ENCODE measurements around the gene SQOR.

SQOR gene

DNA sequence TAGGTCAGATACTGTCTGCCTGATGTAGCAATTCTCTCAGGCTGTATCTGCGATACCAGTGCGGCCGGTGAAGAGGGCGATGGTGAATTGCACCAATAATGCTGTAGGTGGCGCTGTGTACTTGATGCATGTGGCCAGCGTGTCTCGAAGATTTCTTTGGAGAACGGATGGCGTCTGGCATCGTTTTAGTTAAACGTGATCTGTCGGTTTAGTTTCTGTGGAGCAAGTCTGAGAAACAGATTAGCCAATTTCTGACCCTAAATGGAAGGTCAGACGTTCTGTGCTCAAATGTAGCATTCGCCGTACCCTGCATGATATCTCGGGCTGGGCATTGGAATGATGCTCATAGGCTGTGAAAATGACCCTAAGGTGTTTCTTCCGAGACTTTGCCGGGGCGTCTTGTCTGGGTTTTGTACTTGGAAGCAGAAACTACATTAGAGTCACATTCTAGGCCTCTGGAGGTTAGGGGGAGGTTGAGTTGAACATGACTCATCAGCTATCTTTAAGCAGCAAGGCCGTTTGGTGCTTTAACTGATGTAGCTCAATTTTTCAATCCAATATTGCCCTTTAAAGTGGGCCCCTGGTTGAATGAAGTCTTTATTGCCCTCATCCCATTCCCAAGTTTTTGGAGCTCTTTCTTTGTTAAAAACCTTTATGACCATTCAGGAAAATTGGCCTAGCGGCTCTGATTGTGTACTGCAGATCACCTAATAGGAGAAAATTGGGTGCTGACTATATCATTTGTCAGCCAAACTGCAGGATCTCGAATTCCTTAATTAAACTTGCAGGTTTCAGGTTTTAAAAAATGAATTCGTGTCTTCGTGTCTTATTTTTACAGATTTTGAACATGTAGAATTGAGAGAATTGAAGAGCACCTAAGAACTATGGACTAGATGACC lies 80.0 kb downstream of the SQOR start:
- DNase-seq: peak; percentile 32

DNA sequence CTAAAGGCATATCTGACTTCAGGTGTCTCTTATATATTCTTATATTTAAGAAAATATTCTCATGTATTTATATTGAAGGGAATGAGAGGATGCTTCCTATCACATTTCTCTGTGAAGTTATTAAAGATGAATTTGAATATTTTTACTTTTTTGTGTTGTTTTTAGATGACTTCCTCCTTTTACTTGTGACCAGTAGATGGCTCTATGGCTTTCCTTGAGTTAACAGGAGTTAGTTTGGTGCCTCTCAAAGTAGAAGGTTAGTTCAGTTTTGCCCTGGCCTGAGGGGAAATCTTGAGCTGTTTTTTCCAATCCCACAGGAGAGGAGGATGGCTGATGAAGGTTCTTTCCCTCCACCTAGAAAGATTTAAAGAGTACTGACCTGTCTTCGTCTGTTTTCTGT lies 80.7 kb downstream of the SQOR start:
- no peak for DNase-seq

DNA sequence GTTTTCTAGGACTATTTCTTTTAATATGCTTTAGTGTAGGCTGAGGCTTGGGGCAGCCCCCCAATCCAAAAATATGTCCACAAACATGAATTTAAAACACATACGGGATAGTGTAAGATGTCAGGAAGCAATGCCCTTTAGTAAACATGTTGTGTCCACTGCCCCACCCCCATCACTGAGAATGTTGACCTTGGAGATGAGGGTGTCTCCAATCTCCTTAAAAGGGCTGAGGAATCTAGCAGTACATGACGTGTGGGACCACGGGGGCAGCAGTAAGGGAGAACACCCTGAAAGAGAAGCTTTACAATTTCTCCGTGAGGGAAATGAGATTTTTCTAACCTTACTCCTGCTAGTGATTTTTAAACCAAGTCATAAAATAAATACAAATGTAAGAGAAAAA lies 84.7 kb downstream of the SQOR start:
- no peak for DNase-seq

DNA sequence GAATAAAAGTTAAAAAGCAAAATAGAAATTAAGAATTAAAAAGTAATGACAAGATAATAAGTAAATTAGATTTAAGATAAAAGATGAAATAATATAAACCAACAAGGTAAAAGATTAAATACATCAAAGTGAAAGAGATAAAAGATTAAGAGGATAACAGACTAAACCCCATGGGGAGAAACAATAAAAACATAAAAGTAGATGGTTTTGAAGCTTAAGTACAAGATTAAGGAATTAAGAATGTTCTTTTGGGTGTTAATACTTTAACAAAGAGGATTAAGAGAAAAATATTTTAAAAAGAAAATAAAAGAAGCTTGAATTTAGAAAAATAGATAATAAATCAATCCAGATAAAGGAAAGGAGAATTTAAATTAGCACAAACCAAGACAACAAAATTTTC lies 85.4 kb downstream of the SQOR start:
- no peak for DNase-seq

DNA sequence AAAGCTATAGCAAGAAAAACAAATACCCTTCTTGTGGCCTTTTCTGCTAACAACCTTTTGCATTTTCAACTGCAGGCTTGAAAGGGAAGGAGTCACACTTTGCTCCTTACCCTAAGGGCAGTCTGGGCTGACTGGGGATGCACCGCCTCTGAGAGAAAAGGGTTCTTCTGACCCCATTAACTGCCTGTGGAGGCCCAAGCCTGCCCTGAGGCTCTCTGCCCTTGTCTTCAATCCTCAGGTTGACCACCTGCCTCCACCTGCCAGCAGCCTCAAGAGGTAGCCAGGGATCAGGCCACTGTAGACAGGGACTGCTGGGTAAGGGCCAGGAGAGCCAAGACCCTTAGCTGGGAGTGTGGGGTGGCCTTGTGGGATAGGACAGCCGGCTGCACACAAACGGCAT lies 93.8 kb downstream of the SQOR start:
- no peak for DNase-seq

DNA sequence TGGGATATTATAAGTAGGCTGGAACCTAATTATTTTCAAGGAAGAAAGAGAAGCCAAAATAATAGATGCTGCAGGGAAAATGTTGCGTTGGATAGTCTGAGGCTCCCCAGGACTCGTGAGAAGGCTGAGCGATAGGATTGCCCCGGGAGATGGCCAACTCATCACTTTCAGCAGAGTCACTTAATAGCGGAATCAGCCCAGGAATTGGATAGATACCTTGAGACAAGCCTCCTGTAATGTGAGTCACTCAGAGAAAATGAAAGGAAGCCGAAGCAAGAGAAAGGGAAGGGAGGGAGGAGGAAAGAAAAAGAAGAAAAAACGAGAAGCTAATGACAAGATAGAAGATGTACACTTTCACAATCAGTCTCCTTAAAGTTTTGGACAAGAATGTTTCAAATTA lies 94.3 kb downstream of the SQOR start:
- DNase-seq: no peak

DNA sequence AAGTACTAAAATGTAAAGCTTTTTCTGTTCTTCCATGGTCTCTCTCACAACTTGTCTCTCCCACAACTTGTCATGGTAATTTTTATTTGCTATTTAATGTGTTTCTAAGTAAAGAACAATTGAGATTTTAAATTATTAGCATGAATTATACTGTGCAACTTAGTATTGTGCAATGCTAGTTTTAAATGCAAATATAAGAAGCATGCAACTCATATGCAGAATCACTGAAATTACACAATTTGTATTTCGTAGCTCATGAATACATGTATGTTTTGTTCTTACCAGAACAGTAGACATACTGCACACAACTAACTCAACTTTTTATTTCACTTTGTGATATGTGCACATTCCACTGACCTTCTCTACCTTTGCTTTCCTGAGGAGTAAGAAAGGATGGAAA lies 96.5 kb downstream of the SQOR start:
- no peak for DNase-seq

DNA sequence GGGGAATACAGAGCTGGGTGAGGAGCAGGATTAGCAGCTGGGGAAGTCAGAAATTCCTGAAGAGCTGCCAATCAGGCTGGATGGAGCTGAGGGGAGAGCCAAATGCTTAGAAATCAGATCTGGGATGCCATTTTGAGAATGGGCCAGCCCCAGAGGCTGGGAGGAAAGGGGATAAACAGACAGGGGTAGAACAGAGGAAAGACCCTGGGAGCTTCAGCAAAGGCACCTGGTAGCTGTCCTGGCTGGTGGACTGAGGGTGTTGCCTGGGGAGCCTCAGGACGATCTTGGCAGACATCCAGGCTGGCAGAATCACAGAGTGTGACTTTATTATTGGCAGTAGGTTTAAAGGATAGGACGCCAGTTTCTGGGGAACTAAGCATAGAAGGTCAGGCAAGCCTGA lies 97.8 kb downstream of the SQOR start:
- DNase-seq: no peak

DNA sequence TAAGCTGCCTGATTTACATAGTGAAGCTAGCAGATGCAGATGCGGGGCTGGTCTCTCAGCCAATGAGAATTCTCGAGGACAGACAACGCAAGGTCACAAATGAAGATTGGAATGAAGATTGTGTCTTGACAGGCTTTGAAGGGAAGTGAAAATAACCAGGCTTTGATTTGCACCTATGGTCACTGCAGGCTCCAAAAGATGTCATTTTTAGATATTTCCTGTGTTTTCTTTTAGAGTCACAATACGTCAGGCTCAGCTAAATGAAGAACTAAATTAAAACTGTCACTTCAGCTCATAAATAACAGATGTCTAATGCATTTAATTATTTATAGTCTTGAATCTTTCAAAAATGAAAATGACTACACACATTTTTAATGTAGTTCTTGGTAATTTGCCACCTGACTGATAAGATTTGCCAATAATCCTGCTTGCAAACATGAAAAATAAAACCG lies 99.5 kb downstream of the SQOR start:
- DNase-seq: no peak

All from GDM1 (cell line).